WTC11 (cell line): ENCODE results near the gene SERPINB6. TPM values are rescaled to one million over a fixed set of nuclear protein-coding genes. Genes with fewer than 3 reads are reported as not detected.

Experiments used
- ATAC-seq: fragments of 200-7000 bp; cut with Tn5 transposase; 2 replicates; pipeline ENCODE4 v1.10.0; 2021; ENCODE audit warnings: mild to moderate bottlenecking, moderate library complexity
- CTCF ChIA-PET: fragments of 300-600 bp; sonication (Branson Sonifier 250); formaldehyde crosslinking; loops from one replicate; lab custom pipeline; 2021; ENCODE audit warnings: antibody characterized with exemption; lab: Charles Lee
- POLR2A ChIA-PET: fragments of 350-600 bp; sonication (Branson Sonifier 250); formaldehyde crosslinking; loops from one replicate; lab custom pipeline; 2021; ENCODE audit warnings: antibody characterized with exemption; lab: Charles Lee
- DNase-seq: peaks from one replicate; pipeline ENCODE4 v3.0.0; 2021; ENCODE audit warnings: low spot score
- H3K27ac Mint-ChIP-seq: 2 replicates; pipeline ENCODE4 v1.8.0; 2021; ENCODE audit warnings: mixed read lengths
- H3K27me3 Mint-ChIP-seq: 2 replicates; pipeline ENCODE4 v1.8.0; 2021; ENCODE audit warnings: low read depth, mild to moderate bottlenecking, moderate library complexity, mixed read lengths
- H3K36me3 Mint-ChIP-seq: 2 replicates; pipeline ENCODE4 v1.8.0; 2021; ENCODE audit warnings: mixed read lengths
- H3K4me1 Mint-ChIP-seq: 2 replicates; pipeline ENCODE4 v1.8.0; 2022; ENCODE audit warnings: mixed read lengths
- H3K4me3 Mint-ChIP-seq: 2 replicates; pipeline ENCODE4 v1.8.0; 2021; ENCODE audit warnings: mild to moderate bottlenecking, moderate library complexity, mixed read lengths
- H3K9me3 Mint-ChIP-seq: 2 replicates; pipeline ENCODE4 v1.8.0; 2021; ENCODE audit warnings: mixed read lengths
- ATF1 ChIP-seq: sonication (generic); formaldehyde crosslinking; IDR thresholded peaks from 2 replicates; pipeline ENCODE4 v1.8.1; 2023; ENCODE audit warnings: mild to moderate bottlenecking, moderate library complexity, missing genetic modification reagents
- CBFB ChIP-seq: sonication (generic); formaldehyde crosslinking; IDR thresholded peaks from 2 replicates; pipeline ENCODE4 v1.8.1; 2022; ENCODE audit warnings: mild to moderate bottlenecking, low read depth, missing genetic modification reagents
- FOXJ3 ChIP-seq: sonication (generic); formaldehyde crosslinking; IDR thresholded peaks from 2 replicates; pipeline ENCODE4 v1.9.0; 2021; ENCODE audit warnings: missing genetic modification reagents, mild to moderate bottlenecking, borderline replicate concordance
- FOXP1 ChIP-seq: sonication (generic); formaldehyde crosslinking; IDR thresholded peaks from 2 replicates; pipeline ENCODE4 v1.8.0; 2022; ENCODE audit warnings: missing genetic modification reagents, mild to moderate bottlenecking, moderate library complexity, borderline replicate concordance
- GABPB1 ChIP-seq: sonication (generic); formaldehyde crosslinking; IDR thresholded peaks from 2 replicates; pipeline ENCODE4 v1.8.1; 2023; ENCODE audit warnings: mild to moderate bottlenecking, missing genetic modification reagents
- IRF2 ChIP-seq: sonication (generic); formaldehyde crosslinking; IDR thresholded peaks from 2 replicates; pipeline ENCODE4 v1.8.0; 2022; ENCODE audit warnings: low read depth, missing genetic modification reagents, borderline replicate concordance
- SMAD3 ChIP-seq: sonication (generic); formaldehyde crosslinking; IDR thresholded peaks from 2 replicates; pipeline ENCODE4 v1.8.0; 2022; ENCODE audit warnings: missing genetic modification reagents, mild to moderate bottlenecking, borderline replicate concordance
- TEAD4 ChIP-seq: sonication (generic); formaldehyde crosslinking; IDR thresholded peaks from 2 replicates; pipeline ENCODE4 v1.8.0; 2022; ENCODE audit warnings: mild to moderate bottlenecking, missing genetic modification reagents
- ZNF121 ChIP-seq: sonication (generic); formaldehyde crosslinking; IDR thresholded peaks from 2 replicates; pipeline ENCODE4 v1.8.0; 2023; ENCODE audit warnings: missing genetic modification reagents
- ZNF423 ChIP-seq: fragments of 250-450 bp; sonication (Bioruptor Pico); IDR thresholded peaks from 2 replicates; pipeline ENCODE4 v2.1.2; 2022; ENCODE audit warnings: mild to moderate bottlenecking, moderate library complexity
- total RNA-seq: library from RNA; stranded (reverse); gene quantifications from 3 replicates; pipeline ENCODE4 v1.2.3, GENCODE V29; 2021
- TF ChIP-seq, protein P1 (sequence below): sonication (generic); formaldehyde crosslinking; IDR thresholded peaks from 2 replicates; pipeline ENCODE4 v1.8.1; 2023; ENCODE audit warnings: mild to moderate bottlenecking, missing genetic modification reagents, borderline replicate concordance
- TF ChIP-seq, protein P2 (sequence below): sonication (generic); formaldehyde crosslinking; conservative IDR thresholded peaks from 2 replicates; pipeline ENCODE4 v1.8.1; 2022; ENCODE audit warnings: mild to moderate bottlenecking, missing genetic modification reagents
- TF ChIP-seq, protein P3 (sequence below): sonication (generic); formaldehyde crosslinking; IDR thresholded peaks from 2 replicates; pipeline ENCODE4 v1.8.0; 2022; ENCODE audit warnings: mild to moderate bottlenecking, missing genetic modification reagents
- TF ChIP-seq, protein P4 (sequence below): sonication (generic); formaldehyde crosslinking; IDR thresholded peaks from 2 replicates; pipeline ENCODE4 v1.8.0; 2023; ENCODE audit warnings: missing genetic modification reagents, mild to moderate bottlenecking, borderline replicate concordance
- TF ChIP-seq, protein P5 (sequence below): sonication (generic); formaldehyde crosslinking; IDR thresholded peaks from 2 replicates; pipeline ENCODE4 v1.8.0; 2022; ENCODE audit warnings: mild to moderate bottlenecking, missing genetic modification reagents
- TF ChIP-seq, protein P6 (sequence below): sonication (generic); formaldehyde crosslinking; IDR thresholded peaks from 2 replicates; pipeline ENCODE4 v1.8.1; 2022; ENCODE audit warnings: missing genetic modification reagents, borderline replicate concordance
- TF ChIP-seq, protein P7 (sequence below): fragments of 200-600 bp; IDR thresholded peaks from 2 replicates; pipeline ENCODE4 v1.8.0; 2022; ENCODE audit warnings: antibody characterized with exemption
- TF ChIP-seq, protein P8 (sequence below): fragments of 250-450 bp; sonication (Bioruptor Pico); conservative IDR thresholded peaks from 2 replicates; pipeline ENCODE4 v1.9.0; 2021; ENCODE audit warnings: mild to moderate bottlenecking

The SERPINB6 gene
- total RNA-seq, 1 experiment from 2014 or later: 28.0 TPM

DNA sequence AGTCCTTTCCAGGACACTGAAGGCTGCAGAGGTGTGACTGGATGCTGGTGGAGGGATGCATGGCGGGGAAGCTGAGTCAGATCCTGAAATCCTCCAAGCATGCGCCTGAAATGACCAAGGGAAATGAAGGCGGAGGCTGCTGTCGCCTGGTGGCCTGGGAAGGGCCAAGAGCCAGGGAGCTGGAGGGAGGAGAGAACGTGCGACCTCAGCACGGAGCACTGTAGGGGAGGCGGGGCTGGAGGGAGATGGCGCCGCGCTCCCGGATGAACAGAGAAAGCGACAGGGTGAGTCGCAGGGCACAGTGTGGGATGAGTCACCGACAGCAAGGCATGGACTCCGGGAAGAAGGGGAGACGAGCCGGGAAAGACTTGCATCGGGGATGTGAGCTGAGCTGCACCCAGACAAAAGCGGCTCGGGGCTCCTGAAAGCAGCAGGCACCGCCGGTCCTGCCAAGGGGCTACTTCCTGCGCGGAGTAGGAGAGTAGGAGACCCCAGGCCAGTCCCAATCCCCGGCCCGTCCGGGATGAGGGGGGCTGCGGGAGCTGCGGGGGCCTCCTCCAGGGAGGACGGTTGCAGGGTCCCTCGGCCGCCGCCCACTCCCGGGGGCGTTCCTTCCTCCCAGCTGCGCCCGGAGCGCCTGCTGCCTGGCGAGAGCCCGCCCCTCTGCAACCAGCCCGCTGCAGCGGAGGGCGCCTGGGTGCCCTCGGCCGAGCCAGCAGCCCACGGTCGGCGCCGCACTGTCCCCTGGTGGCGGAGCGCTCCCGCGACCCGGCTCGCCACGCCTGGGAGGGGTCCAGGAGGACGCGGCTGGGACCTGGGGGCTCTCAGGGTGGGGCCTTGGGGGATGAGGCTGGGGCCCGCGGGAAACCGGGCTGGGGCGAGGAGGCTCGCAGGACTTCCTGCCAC lies 17.3 kb upstream of the SERPINB6 start (continued):
- TF ChIP-seq, protein P1, sequence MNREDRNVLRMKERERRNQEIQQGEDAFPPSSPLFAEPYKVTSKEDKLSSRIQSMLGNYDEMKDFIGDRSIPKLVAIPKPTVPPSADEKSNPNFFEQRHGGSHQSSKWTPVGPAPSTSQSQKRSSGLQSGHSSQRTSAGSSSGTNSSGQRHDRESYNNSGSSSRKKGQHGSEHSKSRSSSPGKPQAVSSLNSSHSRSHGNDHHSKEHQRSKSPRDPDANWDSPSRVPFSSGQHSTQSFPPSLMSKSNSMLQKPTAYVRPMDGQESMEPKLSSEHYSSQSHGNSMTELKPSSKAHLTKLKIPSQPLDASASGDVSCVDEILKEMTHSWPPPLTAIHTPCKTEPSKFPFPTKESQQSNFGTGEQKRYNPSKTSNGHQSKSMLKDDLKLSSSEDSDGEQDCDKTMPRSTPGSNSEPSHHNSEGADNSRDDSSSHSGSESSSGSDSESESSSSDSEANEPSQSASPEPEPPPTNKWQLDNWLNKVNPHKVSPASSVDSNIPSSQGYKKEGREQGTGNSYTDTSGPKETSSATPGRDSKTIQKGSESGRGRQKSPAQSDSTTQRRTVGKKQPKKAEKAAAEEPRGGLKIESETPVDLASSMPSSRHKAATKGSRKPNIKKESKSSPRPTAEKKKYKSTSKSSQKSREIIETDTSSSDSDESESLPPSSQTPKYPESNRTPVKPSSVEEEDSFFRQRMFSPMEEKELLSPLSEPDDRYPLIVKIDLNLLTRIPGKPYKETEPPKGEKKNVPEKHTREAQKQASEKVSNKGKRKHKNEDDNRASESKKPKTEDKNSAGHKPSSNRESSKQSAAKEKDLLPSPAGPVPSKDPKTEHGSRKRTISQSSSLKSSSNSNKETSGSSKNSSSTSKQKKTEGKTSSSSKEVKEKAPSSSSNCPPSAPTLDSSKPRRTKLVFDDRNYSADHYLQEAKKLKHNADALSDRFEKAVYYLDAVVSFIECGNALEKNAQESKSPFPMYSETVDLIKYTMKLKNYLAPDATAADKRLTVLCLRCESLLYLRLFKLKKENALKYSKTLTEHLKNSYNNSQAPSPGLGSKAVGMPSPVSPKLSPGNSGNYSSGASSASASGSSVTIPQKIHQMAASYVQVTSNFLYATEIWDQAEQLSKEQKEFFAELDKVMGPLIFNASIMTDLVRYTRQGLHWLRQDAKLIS (CRISPR knock-in tag): peak; percentile 46; the same call in 1 of the 2 replicates
- TF ChIP-seq, protein P2, sequence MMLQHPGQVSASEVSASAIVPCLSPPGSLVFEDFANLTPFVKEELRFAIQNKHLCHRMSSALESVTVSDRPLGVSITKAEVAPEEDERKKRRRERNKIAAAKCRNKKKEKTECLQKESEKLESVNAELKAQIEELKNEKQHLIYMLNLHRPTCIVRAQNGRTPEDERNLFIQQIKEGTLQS (CRISPR knock-in tag): 0 out of 2 replicates have a peak, but pooled peaks have one; percentile 16
- 0 out of 2 replicates have a peak, but pooled peaks have one; percentile 25 for TF ChIP-seq ATF1 (CRISPR knock-in tag)
- TF ChIP-seq, protein P3, sequence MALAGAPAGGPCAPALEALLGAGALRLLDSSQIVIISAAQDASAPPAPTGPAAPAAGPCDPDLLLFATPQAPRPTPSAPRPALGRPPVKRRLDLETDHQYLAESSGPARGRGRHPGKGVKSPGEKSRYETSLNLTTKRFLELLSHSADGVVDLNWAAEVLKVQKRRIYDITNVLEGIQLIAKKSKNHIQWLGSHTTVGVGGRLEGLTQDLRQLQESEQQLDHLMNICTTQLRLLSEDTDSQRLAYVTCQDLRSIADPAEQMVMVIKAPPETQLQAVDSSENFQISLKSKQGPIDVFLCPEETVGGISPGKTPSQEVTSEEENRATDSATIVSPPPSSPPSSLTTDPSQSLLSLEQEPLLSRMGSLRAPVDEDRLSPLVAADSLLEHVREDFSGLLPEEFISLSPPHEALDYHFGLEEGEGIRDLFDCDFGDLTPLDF: no peak
- peak; percentile 77 for TF ChIP-seq FOXP1 (CRISPR knock-in tag)
- 0 out of 2 replicates have a peak, but pooled peaks have one; percentile 36 for TF ChIP-seq SMAD3
- TF ChIP-seq, protein P4, sequence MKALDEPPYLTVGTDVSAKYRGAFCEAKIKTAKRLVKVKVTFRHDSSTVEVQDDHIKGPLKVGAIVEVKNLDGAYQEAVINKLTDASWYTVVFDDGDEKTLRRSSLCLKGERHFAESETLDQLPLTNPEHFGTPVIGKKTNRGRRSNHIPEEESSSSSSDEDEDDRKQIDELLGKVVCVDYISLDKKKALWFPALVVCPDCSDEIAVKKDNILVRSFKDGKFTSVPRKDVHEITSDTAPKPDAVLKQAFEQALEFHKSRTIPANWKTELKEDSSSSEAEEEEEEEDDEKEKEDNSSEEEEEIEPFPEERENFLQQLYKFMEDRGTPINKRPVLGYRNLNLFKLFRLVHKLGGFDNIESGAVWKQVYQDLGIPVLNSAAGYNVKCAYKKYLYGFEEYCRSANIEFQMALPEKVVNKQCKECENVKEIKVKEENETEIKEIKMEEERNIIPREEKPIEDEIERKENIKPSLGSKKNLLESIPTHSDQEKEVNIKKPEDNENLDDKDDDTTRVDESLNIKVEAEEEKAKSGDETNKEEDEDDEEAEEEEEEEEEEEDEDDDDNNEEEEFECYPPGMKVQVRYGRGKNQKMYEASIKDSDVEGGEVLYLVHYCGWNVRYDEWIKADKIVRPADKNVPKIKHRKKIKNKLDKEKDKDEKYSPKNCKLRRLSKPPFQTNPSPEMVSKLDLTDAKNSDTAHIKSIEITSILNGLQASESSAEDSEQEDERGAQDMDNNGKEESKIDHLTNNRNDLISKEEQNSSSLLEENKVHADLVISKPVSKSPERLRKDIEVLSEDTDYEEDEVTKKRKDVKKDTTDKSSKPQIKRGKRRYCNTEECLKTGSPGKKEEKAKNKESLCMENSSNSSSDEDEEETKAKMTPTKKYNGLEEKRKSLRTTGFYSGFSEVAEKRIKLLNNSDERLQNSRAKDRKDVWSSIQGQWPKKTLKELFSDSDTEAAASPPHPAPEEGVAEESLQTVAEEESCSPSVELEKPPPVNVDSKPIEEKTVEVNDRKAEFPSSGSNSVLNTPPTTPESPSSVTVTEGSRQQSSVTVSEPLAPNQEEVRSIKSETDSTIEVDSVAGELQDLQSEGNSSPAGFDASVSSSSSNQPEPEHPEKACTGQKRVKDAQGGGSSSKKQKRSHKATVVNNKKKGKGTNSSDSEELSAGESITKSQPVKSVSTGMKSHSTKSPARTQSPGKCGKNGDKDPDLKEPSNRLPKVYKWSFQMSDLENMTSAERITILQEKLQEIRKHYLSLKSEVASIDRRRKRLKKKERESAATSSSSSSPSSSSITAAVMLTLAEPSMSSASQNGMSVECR: 0 out of 2 replicates have a peak, but pooled peaks have one; percentile 29
- TF ChIP-seq, protein P5, sequence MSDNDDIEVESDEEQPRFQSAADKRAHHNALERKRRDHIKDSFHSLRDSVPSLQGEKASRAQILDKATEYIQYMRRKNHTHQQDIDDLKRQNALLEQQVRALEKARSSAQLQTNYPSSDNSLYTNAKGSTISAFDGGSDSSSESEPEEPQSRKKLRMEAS: peak; percentile 73
- 0 out of 2 replicates have a peak, but pooled peaks have one; percentile 20 for TF ChIP-seq ZNF121
- 0 out of 2 replicates have a peak, but pooled peaks have one; percentile 53 for TF ChIP-seq IRF2 (CRISPR knock-in tag)

DNA sequence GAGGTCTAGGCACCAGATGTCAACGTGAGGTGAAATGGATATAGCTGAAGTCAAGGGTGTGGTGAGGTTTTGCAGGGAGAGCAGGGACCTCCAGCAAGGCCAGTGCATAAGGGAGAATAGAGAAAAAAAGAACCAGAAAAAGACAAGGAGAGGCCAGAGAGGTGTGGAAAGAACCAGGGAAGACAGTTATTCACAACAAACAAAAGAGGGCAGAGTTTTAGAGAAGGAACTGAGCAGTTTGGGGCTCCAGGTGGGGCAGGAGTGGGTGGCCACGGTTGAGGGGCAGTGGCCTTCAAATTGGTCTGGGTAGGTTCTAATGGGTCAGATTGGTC lies 16.7 kb upstream of the SERPINB6 start:
- POLR2A ChIA-PET: interaction anchor here (0.7 to 4.3 kb wide), 10 partner anchors 11 to 1836 kb away, joined by 3 to 25 read pairs (median 4); partner anchors contain the start of genes NQO2 and WRNIP1
- TF ChIP-seq TEAD4 (CRISPR knock-in tag) (no peak), ATF1 (CRISPR knock-in tag) (no peak), ZNF423 (CRISPR knock-in tag) (no peak), FOXJ3 (CRISPR knock-in tag) (no peak), GABPB1 (CRISPR knock-in tag) (no peak), CBFB (CRISPR knock-in tag) (no peak)
- TF ChIP-seq, protein P6, sequence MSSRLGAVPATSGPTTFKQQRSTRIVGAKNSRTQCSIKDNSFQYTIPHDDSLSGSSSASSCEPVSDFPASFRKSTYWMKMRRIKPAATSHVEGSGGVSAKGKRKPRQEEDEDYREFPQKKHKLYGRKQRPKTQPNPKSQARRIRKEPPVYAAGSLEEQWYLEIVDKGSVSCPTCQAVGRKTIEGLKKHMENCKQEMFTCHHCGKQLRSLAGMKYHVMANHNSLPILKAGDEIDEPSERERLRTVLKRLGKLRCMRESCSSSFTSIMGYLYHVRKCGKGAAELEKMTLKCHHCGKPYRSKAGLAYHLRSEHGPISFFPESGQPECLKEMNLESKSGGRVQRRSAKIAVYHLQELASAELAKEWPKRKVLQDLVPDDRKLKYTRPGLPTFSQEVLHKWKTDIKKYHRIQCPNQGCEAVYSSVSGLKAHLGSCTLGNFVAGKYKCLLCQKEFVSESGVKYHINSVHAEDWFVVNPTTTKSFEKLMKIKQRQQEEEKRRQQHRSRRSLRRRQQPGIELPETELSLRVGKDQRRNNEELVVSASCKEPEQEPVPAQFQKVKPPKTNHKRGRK (CRISPR knock-in tag): no peak
- TF ChIP-seq, protein P7, sequence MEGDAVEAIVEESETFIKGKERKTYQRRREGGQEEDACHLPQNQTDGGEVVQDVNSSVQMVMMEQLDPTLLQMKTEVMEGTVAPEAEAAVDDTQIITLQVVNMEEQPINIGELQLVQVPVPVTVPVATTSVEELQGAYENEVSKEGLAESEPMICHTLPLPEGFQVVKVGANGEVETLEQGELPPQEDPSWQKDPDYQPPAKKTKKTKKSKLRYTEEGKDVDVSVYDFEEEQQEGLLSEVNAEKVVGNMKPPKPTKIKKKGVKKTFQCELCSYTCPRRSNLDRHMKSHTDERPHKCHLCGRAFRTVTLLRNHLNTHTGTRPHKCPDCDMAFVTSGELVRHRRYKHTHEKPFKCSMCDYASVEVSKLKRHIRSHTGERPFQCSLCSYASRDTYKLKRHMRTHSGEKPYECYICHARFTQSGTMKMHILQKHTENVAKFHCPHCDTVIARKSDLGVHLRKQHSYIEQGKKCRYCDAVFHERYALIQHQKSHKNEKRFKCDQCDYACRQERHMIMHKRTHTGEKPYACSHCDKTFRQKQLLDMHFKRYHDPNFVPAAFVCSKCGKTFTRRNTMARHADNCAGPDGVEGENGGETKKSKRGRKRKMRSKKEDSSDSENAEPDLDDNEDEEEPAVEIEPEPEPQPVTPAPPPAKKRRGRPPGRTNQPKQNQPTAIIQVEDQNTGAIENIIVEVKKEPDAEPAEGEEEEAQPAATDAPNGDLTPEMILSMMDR: no peak
- TF ChIP-seq, protein P8, sequence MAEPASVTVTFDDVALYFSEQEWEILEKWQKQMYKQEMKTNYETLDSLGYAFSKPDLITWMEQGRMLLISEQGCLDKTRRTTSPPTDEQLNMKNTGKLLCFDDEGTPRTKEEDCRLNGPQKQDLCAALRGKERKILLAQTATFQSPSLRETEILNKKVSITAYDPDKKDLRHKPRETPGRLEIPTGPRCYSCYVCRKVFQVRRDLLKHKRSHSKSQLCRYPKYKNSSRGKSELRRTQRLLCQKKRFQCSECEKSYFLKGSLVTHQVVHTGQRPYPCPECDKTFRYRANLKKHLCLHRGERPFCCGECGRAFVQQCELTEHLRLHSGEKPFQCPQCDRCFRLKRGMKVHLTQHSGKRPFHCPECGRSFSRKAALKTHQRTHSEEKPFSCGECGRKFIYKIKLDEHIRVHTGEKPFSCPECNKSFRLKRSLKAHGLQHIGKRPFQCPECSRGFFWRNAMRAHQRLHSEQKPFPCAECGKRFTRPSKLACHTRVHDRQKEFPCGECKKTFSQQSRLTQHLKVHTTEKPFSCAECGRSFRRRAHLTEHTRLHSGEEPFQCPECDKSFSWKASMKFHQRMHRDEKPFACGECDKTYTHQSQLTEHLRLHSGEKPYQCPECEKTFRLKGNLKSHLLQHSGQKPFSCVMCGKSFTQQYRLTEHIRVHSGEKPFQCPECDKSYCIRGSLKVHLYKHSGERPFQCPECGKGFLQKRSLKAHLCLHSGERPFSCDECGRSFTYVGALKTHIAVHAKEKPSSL (CRISPR knock-in tag): no peak

More for the DNA sequence above, 16.7 kb upstream of the SERPINB6 start:
- H3K36me3 Mint-ChIP-seq: no peaks in the 10 kb centered on the region
- H3K4me3 Mint-ChIP-seq: peak overlapping the region; percentile 83
- CTCF ChIA-PET: interaction anchor here (0.7 to 9.1 kb wide), 15 partner anchors 9 to 272 kb away, joined by 3 to 203 read pairs (median 6); partner anchors contain the start of genes MYLK4 and SERPINB1
- H3K27me3 Mint-ChIP-seq: no peaks in the 10 kb centered on the region
- DNase-seq (no peak), ATAC-seq (no peak)
- H3K9me3 Mint-ChIP-seq: 0 out of 2 replicates have a peak, but pooled peaks cover 5% of the 10 kb centered on the region
- H3K27ac Mint-ChIP-seq: peak overlapping the region; percentile 91
- H3K4me1 Mint-ChIP-seq: peaks cover 59% of the 10 kb centered on the region
